ENCODE results near the gene PPM1K. TPM values are rescaled to one million over a fixed set of nuclear protein-coding genes. Genes with fewer than 3 reads are reported as not detected.

The PPM1K gene
- total RNA-seq, 2 experiments from 2014 or later, result 71.0 to 78.1 TPM

GRCh38 chr4:88230969-88231771 lies 53.2 kb downstream of the PPM1K start:
- Mint-ChIP-seq H3K4me1 (ENCODE audit: low read depth) (peaks cover 14% of the 10 kb centered on the region), H3K9me3 (no peaks in the 10 kb centered on the region), H3K27me3 (no peaks in the 10 kb centered on the region), H3K27ac (no peak overlapping the region), H3K4me3 (no peak overlapping the region), H3K36me3 (ENCODE audit: low read depth) (no peaks in the 10 kb centered on the region)
- CTCF ChIA-PET, result interaction anchor here (1.0 kb wide), 1 partner anchor 284 kb away, joined by 3 read pairs; no protein-coding TSS in a partner anchor
- Histone ChIP-seq H3K4me1 (ENCODE audit: insufficient read depth, low read length) (peaks cover 10% of the 10 kb centered on the region), H3K4me3 (ENCODE audit: low read length) (no peak overlapping the region), H3K27me3 (ENCODE audit: control insufficient read depth in 1 of 2, insufficient read depth in 2 of 2, low read length in 2 of 2) (no peaks in the 10 kb centered on the region), H3K27ac (ENCODE audit: low read depth in 1 of 2, low read length in 2 of 2) (no peak overlapping the region), H3K9me3 (ENCODE audit: control insufficient read depth in 1 of 2, insufficient read depth in 1 of 2, low read length in 2 of 2) (no peaks in the 10 kb centered on the region), H3K36me3 (ENCODE audit: insufficient read depth, low read length) (no peaks in the 10 kb centered on the region)
- POLR2A ChIA-PET, result interaction anchor here (1.1 kb wide), 1 partner anchor 53 kb away, joined by 4 read pairs; the partner anchor contains the start of gene PPM1K
- no peak for TF ChIP-seq CTCF (IDR thresholded peaks at IDR 0.05)
- intact Hi-C loops (cut with DNase I, micrococcal nuclease), result no loop called here
- no peak for ATAC-seq (ENCODE audit: poor library complexity)
- DNase-seq, result peak in 1 of 14 experiments; percentile 42

- Histone ChIP-seq H3K9me3 (ENCODE audit: control insufficient read depth in 1 of 2, insufficient read depth in 1 of 2, low read length in 2 of 2) (no peaks in the 10 kb centered on the region), H3K27me3 (ENCODE audit: control insufficient read depth in 1 of 2, insufficient read depth in 2 of 2, low read length in 2 of 2) (no peaks in the 10 kb centered on the region), H3K36me3 (ENCODE audit: insufficient read depth, low read length) (no peaks in the 10 kb centered on the region), H3K4me1 (ENCODE audit: insufficient read depth, low read length) (peaks cover 10% of the 10 kb centered on the region), H3K27ac (ENCODE audit: low read depth in 1 of 2, low read length in 2 of 2) (no peak overlapping the region), H3K4me3 (ENCODE audit: low read length) (no peak overlapping the region)
- no peaks in the 10 kb centered on the region for H3K36me3 Mint-ChIP-seq (ENCODE audit: low read depth)
- no peak overlapping the region for H3K27ac Mint-ChIP-seq
- no peak for ATAC-seq (ENCODE audit: poor library complexity)
- no peak for TF ChIP-seq CTCF (IDR thresholded peaks at IDR 0.05)
- CTCF ChIA-PET, result interaction anchor here (0.6 kb wide), 1 partner anchor 208 kb away, joined by 3 read pairs; no protein-coding TSS in a partner anchor
- no peak overlapping the region for H3K4me3 Mint-ChIP-seq
- no peaks in the 10 kb centered on the region for H3K27me3 Mint-ChIP-seq
- H3K4me1 Mint-ChIP-seq (ENCODE audit: low read depth), result peaks cover 14% of the 10 kb centered on the region
- no peaks in the 10 kb centered on the region for H3K9me3 Mint-ChIP-seq
- POLR2A ChIA-PET, result no interaction called here
- DNase-seq, result peak in 1 of 14 experiments; percentile 36
- intact Hi-C loops (cut with DNase I, micrococcal nuclease), result no loop called here
These were observed 53.9 kb downstream of the PPM1K start for GRCh38 chr4:88230461-88230891.

GRCh38 chr4:88227734-88228133 lies 56.6 kb downstream of the PPM1K start:
- Mint-ChIP-seq H3K4me3 (no peak overlapping the region), H3K4me1 (ENCODE audit: low read depth) (peaks cover 14% of the 10 kb centered on the region), H3K36me3 (ENCODE audit: low read depth) (no peaks in the 10 kb centered on the region), H3K9me3 (no peaks in the 10 kb centered on the region), H3K27me3 (no peaks in the 10 kb centered on the region), H3K27ac (no peak overlapping the region)
- no peaks in the 10 kb centered on the region for H3K27me3 ChIP-seq (ENCODE audit: control insufficient read depth in 1 of 2, insufficient read depth in 2 of 2, low read length in 2 of 2)
- no peak for ATAC-seq (ENCODE audit: poor library complexity)
- no peak for TF ChIP-seq CTCF (IDR thresholded peaks at IDR 0.05)
- ChIA-PET CTCF (no interaction called here), POLR2A (no interaction called here)
- H3K36me3 ChIP-seq (ENCODE audit: insufficient read depth, low read length), result no peaks in the 10 kb centered on the region
- peaks cover 10% of the 10 kb centered on the region for H3K4me1 ChIP-seq (ENCODE audit: insufficient read depth, low read length)
- no peak overlapping the region for H3K27ac ChIP-seq (ENCODE audit: low read depth in 1 of 2, low read length in 2 of 2)
- DNase-seq, result no peak
- intact Hi-C loops (cut with DNase I, micrococcal nuclease), result no loop called here
- no peak overlapping the region for H3K4me3 ChIP-seq (ENCODE audit: low read length)
- H3K9me3 ChIP-seq (ENCODE audit: control insufficient read depth in 1 of 2, insufficient read depth in 1 of 2, low read length in 2 of 2), result no peaks in the 10 kb centered on the region
